ENCODE measurements around the gene SGF29. TPM values are rescaled to one million over a fixed set of nuclear protein-coding genes. Genes with fewer than 3 reads are reported as not detected.

Gene SGF29
- total and polyA plus RNA-seq, 9 of the 15 experiments (the other 6 are each of a cell fraction or from before 2014, with no cell fraction given), result 2.6 to 36.1 (median 21.2) TPM

DNA sequence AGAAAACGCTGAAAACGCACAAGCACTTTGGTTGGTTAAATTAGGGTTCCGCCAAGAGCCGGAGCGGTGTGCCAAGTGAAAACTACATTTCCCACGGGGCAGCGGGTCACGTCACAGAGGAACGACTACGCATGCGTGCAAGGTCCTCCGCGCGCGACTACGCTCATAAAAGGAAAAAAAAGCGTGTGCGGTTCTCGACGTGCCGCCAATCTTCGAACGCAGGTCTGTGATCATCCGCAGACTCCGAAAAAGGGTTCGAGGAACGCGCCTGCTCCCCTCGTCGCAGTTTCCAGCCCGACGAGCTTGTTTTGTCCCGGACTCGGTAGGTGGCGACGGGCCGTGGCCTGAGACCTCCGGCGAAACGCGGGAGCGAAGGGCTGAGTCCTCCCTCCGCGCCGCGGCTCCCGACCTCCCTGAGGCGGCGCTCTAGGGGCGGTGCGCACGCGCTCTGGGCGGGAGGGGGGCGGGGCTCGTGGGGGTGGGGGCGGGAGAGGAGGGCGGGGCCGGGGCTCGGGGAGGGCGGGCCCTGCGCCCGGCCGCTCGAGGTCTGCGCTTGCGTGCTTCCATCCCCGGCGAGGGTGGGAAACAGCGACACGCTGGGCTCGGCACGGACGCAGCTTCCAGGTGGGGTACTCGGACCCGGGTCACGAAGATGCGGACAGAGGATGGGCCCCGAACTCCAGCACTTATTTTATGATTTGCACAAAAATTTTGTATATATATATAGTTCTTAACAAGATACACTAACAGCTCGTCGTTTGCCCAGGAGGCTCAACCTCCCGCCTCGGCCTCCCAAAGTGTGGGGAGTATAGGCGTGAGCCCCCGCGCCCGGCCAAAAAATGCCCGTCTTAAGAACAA is at the start of gene SGF29 (continued):
- TF ChIP-seq, protein P1, sequence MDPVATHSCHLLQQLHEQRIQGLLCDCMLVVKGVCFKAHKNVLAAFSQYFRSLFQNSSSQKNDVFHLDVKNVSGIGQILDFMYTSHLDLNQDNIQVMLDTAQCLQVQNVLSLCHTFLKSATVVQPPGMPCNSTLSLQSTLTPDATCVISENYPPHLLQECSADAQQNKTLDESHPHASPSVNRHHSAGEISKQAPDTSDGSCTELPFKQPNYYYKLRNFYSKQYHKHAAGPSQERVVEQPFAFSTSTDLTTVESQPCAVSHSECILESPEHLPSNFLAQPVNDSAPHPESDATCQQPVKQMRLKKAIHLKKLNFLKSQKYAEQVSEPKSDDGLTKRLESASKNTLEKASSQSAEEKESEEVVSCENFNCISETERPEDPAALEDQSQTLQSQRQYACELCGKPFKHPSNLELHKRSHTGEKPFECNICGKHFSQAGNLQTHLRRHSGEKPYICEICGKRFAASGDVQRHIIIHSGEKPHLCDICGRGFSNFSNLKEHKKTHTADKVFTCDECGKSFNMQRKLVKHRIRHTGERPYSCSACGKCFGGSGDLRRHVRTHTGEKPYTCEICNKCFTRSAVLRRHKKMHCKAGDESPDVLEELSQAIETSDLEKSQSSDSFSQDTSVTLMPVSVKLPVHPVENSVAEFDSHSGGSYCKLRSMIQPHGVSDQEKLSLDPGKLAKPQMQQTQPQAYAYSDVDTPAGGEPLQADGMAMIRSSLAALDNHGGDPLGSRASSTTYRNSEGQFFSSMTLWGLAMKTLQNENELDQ (CRISPR knock-in tag; IDR thresholded peaks at IDR 0.05; ENCODE audit: borderline replicate concordance), result no peak
- no peak for TF ChIP-seq SLC30A9 (CRISPR knock-in tag; IDR thresholded peaks at IDR 0.05)
- TF ChIP-seq, protein P2, sequence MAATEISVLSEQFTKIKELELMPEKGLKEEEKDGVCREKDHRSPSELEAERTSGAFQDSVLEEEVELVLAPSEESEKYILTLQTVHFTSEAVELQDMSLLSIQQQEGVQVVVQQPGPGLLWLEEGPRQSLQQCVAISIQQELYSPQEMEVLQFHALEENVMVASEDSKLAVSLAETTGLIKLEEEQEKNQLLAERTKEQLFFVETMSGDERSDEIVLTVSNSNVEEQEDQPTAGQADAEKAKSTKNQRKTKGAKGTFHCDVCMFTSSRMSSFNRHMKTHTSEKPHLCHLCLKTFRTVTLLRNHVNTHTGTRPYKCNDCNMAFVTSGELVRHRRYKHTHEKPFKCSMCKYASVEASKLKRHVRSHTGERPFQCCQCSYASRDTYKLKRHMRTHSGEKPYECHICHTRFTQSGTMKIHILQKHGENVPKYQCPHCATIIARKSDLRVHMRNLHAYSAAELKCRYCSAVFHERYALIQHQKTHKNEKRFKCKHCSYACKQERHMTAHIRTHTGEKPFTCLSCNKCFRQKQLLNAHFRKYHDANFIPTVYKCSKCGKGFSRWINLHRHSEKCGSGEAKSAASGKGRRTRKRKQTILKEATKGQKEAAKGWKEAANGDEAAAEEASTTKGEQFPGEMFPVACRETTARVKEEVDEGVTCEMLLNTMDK (IDR thresholded peaks at IDR 0.05; ENCODE audit: borderline replicate concordance, insufficient read depth, low read depth, low read length, poor library complexity, severe bottlenecking), result peak; percentile 98
- TF ChIP-seq, protein P3, sequence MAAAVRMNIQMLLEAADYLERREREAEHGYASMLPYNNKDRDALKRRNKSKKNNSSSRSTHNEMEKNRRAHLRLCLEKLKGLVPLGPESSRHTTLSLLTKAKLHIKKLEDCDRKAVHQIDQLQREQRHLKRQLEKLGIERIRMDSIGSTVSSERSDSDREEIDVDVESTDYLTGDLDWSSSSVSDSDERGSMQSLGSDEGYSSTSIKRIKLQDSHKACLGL (CRISPR knock-in tag; IDR thresholded peaks at IDR 0.05; ENCODE audit: borderline replicate concordance, poor library complexity, severe bottlenecking), result no peak
- TF ChIP-seq, protein P4, sequence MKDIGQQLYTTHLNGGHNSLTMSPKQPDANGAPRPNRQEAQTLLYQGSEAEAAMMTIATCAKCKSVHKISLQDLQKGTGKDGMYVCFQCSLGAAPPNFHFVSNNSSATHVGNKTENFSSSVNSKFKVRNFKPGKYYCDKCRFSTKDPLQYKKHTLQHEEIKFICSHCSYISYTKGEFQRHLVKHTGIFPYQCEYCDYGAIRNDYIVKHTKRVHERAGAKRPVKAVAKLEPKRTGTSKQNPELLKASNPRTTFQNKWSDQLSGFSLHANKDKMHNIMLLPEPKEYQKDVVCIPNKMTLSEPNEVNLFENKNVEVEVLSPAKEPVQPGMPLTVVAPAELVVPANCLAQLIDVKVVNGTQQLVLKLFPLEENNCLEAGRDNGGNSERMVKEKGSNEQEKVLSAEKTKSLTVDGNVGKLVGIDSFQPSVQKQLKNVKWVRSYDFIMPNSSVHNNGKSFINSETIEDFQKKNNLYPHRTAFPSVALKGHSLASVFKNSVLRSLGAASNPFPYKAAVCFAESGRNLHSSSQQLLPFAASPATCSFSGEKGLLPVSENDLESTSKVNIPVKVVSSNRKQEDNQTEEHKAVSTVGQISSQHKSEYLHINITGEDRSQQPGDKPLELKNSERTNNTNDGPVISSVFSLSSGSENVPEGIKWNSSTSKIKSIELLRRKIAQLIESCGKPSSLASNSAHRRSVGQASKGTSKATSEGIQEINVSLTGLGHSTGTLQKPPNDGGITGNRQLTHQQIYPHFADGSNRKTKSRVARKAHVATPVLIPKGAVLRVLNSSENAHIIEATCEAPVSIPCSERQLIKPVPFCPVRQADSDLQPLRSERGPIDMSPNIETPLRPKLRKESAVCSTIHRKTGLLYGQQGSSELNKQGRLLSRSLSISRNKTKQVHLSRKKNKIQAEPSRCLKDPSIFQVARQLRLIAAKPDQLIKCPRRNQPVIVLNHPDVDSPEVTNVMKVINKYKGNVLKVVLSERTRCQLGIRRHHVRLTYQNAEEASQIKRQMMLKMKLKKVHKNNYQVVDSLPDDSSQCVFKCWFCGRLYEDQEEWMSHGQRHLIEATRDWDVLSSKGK (CRISPR knock-in tag; IDR thresholded peaks at IDR 0.05), result no peak
- no peak for TF ChIP-seq TCF7L2 (IDR thresholded peaks at IDR 0.05; ENCODE audit: low read depth, low read length)
- TF ChIP-seq BCL6 (CRISPR knock-in tag; IDR thresholded peaks at IDR 0.05), result no peak
- TF ChIP-seq HIVEP1 (CRISPR knock-in tag; IDR thresholded peaks at IDR 0.05), result no peak
- TF ChIP-seq, protein P5, sequence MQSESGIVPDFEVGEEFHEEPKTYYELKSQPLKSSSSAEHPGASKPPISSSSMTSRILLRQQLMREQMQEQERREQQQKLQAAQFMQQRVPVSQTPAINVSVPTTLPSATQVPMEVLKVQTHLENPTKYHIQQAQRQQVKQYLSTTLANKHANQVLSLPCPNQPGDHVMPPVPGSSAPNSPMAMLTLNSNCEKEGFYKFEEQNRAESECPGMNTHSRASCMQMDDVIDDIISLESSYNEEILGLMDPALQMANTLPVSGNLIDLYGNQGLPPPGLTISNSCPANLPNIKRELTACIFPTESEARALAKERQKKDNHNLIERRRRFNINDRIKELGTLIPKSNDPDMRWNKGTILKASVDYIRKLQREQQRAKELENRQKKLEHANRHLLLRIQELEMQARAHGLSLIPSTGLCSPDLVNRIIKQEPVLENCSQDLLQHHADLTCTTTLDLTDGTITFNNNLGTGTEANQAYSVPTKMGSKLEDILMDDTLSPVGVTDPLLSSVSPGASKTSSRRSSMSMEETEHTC (IDR thresholded peaks at IDR 0.05), result no peak
- TF ChIP-seq SIN3A (IDR thresholded peaks at IDR 0.05; ENCODE audit: borderline replicate concordance in 2 of 2, control insufficient read depth in 1 of 2, low read depth in 2 of 2, low read length in 2 of 2), result peak in 1 of 2 experiments; percentile 15; a peak in 1 of 4 replicates
- peak in 2 of 3 experiments; percentile 2 to 32 for TF ChIP-seq YY1 (IDR thresholded peaks at IDR 0.05; ENCODE audit: borderline replicate concordance in 1 of 3, control insufficient read depth in 1 of 3, extremely low read depth in 1 of 3, insufficient read depth in 3 of 3, insufficient read length in 1 of 3, insufficient replicate concordance in 2 of 3, low read depth in 1 of 3, low read length in 2 of 3)
- no peak for TF ChIP-seq ZNF436 (CRISPR knock-in tag; IDR thresholded peaks at IDR 0.05)
- TF ChIP-seq ZNF785 (CRISPR knock-in tag; IDR thresholded peaks at IDR 0.05), result no peak
